Subcutaneous abdominal adipose tissue (tissue), 5 donors: Measurements from ENCODE around the gene OR56A1.

Experiments
- H3K27ac ChIP-seq: one replicate; pipeline ENCODE4 v1.7.0; 2013; ENCODE audit warnings: low read depth, mild to moderate bottlenecking, inconsistent platforms, low read length, moderate library complexity
- H3K27me3 ChIP-seq, 5 donors: one replicate each; pipeline ENCODE4 v1.7.0; 2013; ENCODE audit warnings: low read length in 5 of 5, inconsistent platforms in 1 of 5; ENCODE audit not compliant: control insufficient read depth in 5 of 5, insufficient read depth in 4 of 5
- H3K36me3 ChIP-seq, 5 donors: one replicate each; pipeline ENCODE4 v1.7.0; 2013; ENCODE audit warnings: low read length in 5 of 5; ENCODE audit not compliant: control insufficient read depth in 5 of 5, insufficient read depth in 5 of 5
- H3K4me1 ChIP-seq, 5 donors: one replicate each; pipeline ENCODE4 v1.7.0; 2013; ENCODE audit warnings: low read length in 5 of 5, mild to moderate bottlenecking in 3 of 5, moderate library complexity in 1 of 5; ENCODE audit not compliant: control insufficient read depth in 5 of 5, insufficient read depth in 5 of 5
- H3K4me3 ChIP-seq, 5 donors: one replicate each; pipeline ENCODE4 v1.7.0; 2013; ENCODE audit warnings: low read length in 5 of 5, low read depth in 1 of 5
- H3K9ac ChIP-seq, 5 donors: one replicate each; pipeline ENCODE4 v1.7.0; 2013; ENCODE audit warnings: low read length in 5 of 5, mild to moderate bottlenecking in 4 of 5, moderate library complexity in 3 of 5
- H3K9me3 ChIP-seq, 5 donors: one replicate each; pipeline ENCODE4 v1.7.0; 2013; ENCODE audit warnings: low read length in 5 of 5; ENCODE audit not compliant: control insufficient read depth in 5 of 5
- donor health status: healthy.
- donor health status: healthy.
- donor health status: healthy.
- donor health status: healthy.
- donor health status: healthy.

The OR56A1 gene

DNA sequence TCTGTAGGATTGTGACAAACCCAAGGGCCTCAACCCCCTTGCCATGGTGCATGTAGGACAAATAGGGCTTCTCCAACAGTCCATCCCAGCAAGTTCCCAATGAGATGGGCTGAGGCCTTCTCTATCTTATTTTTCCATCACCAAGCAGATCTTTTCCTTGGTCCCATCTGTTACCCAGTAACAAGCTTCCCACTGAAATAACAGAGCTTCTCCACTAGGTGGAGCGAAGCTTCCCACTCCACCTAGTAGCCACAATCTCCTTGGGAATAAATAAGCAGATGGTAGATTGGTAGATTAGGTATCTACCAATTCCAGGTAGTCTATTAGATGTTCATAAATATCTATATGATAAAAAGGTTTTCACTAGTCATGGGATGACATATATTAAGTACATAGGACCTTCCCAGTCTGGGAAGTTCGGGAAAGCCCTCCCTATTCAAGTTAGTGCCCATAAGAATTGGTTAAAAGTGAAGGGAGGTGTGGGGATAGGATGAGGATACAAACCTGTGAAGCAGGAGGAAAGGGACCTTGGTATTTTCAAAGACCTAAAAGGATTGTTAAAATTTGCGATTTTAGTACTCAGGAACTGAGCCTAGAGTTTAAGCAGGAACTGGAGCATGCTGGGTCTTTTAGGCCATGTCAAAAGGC lies 37.8 kb downstream of the OR56A1 start:
- Histone ChIP-seq H3K4me3 (no peak overlapping the region), H3K27ac (no peak overlapping the region), H3K4me1 (peaks cover 0 to 9% (median 3%) of the 10 kb centered on the region in 5 donors), H3K36me3 (no peaks in the 10 kb centered on the region), H3K9ac (no peak overlapping the region), H3K27me3 (peaks cover 0 to 4% (median 0%) of the 10 kb centered on the region in 5 donors), H3K9me3 (no peaks in the 10 kb centered on the region)

DNA sequence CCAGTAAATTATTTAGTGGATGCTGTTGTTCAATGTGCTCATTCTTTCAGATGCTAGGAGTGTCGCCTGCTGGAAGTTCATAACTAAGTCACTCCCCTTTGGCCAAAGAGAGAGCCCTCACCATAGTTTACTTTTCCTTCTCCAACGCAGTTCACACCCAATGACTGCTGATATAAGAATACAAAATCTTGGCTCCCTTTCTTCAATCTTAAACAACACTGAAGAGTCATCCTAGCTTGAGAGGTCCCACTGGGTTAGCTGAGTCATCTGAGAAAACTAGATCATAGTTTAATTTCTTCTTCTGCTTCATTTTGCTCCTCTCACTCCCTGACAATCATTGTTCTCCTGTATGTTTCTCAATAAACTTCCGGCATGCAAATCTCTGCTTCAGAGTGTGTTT lies 38.4 kb downstream of the OR56A1 start:
- H3K27ac ChIP-seq: no peak overlapping the region
- peaks cover 0 to 9% (median 3%) of the 10 kb centered on the region in 5 donors for H3K4me1 ChIP-seq
- H3K4me3 ChIP-seq: no peak overlapping the region
- no peaks in the 10 kb centered on the region for H3K9me3 ChIP-seq
- H3K9ac ChIP-seq: no peak overlapping the region
- H3K27me3 ChIP-seq: peaks cover 0 to 4% (median 0%) of the 10 kb centered on the region in 5 donors
- no peaks in the 10 kb centered on the region for H3K36me3 ChIP-seq

DNA sequence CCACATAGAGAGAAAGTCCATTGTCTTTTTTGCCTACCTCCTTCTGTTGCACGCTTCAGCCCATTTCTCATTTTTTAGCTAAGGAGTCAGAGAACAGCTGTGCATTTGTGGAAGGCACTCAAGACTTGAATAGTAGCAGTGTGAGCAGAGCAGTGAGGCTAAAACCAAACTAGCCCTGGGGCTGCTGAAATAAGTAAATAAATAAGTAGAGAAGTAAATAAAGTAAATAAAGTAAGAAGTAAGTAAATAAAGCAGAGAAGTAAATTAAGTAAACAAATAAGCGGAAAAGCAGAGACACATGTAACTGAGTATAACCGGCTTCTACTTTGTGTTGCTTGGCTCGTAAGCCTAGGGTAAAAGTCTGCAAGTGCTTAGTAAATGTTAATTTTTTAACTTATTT lies 41.4 kb downstream of the OR56A1 start:
- no peaks in the 10 kb centered on the region for H3K9me3 ChIP-seq

DNA sequence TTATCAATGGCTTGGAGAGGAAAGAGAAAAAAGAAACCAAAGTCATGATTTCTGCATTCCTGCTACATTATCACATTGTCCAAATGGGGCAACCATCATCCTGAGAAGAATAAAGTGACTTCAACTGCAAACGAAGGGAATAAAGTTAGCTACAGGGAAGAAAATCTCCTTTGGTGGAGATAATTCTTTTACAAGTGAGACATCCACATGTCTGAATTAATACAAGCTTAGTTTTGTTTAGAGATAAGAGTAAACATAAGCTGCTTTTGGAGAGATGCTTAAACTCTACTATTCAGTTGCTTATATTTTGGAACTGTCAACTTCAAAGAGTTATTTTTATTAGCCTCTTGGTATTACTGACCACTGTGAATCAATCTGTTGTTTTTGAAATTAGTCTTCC lies 43.7 kb downstream of the OR56A1 start, which contains the start of gene OR52L1:
Gene OR52L1 (minus strand): TSS at position 101 of the 400 bp plus-strand sequence. CDS start 55 bp downstream, at position 46.
- peaks cover 0 to 4% (median 2%) of the 10 kb centered on the region in 5 donors for H3K4me1 ChIP-seq
- H3K27ac ChIP-seq: no peak within 1 kb of the TSS
- H3K9ac ChIP-seq: no peak within 1 kb of the TSS
- no peak within 1 kb of the TSS for H3K4me3 ChIP-seq
- no peaks in the 10 kb centered on the region for H3K36me3 ChIP-seq
- H3K9me3 ChIP-seq: peaks cover 0 to 3% (median 0%) of the 10 kb centered on the region in 5 donors
- peaks cover 0 to 3% (median 0%) of the 10 kb centered on the region in 5 donors for H3K27me3 ChIP-seq

More for the DNA sequence above, 41.4 kb downstream of the OR56A1 start:
- Histone ChIP-seq H3K4me1 (peaks cover 0 to 9% (median 3%) of the 10 kb centered on the region in 5 donors), H3K36me3 (no peaks in the 10 kb centered on the region), H3K4me3 (no peak overlapping the region), H3K27ac (no peak overlapping the region), H3K27me3 (peaks cover 0 to 4% (median 0%) of the 10 kb centered on the region in 5 donors), H3K9ac (no peak overlapping the region)

- no peaks in the 10 kb centered on the region for H3K36me3 ChIP-seq
- no peak overlapping the region for H3K27ac ChIP-seq
These were observed 47.1 kb downstream of the OR56A1 start for GRCh38 chr11:5983443-5983842.

DNA sequence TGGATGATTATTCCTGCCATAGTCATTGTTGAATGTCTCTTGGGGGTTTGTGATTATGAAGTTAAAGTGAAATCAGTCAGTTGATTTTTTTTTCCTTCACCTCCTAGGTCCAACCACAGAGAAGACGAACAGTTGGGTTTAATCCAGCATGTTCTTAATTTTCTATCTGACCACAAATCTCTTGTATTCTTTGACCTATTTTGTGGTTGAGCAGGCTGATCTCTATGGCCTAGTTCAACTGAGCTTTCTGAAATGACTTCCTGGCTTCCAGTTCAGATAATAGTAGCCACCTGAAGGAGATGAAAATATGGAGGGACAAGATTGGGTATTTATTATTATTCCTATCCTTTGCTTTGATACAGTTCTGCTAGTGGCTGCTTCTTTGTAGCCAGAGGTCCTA lies 57.0 kb downstream of the OR56A1 start:
- no peaks in the 10 kb centered on the region for H3K36me3 ChIP-seq
- H3K9ac ChIP-seq: no peak overlapping the region
- H3K4me1 ChIP-seq: no peaks in the 10 kb centered on the region
- H3K27me3 ChIP-seq: no peaks in the 10 kb centered on the region
- no peak overlapping the region for H3K27ac ChIP-seq
- peaks cover 0 to 7% (median 0%) of the 10 kb centered on the region in 5 donors for H3K9me3 ChIP-seq
- no peak overlapping the region for H3K4me3 ChIP-seq

More at GRCh38 chr11:5983443-5983842, 47.1 kb downstream of the OR56A1 start:
- no peaks in the 10 kb centered on the region for H3K4me1 ChIP-seq
- H3K4me3 ChIP-seq: no peak overlapping the region
- H3K9ac ChIP-seq: no peak overlapping the region
- H3K27me3 ChIP-seq: peaks cover 0 to 3% (median 0%) of the 10 kb centered on the region in 5 donors
- peaks cover 0 to 6% (median 3%) of the 10 kb centered on the region in 5 donors for H3K9me3 ChIP-seq
